Parathyroid adenoma (tissue), 2 donors: ENCODE data around the gene POM121L2.

ENCODE experiments used
- H2AFZ ChIP-seq: fragments of 300-600 bp; sonication (generic); one replicate; pipeline ENCODE4 v1.7.0; 2017; ENCODE audit warnings: antibody characterized with exemption, mild to moderate bottlenecking
- H3K27ac ChIP-seq: fragments of 300-600 bp; sonication (generic); one replicate; pipeline ENCODE4 v1.7.0; 2017
- H3K27me3 ChIP-seq: fragments of 300-600 bp; sonication (generic); one replicate; pipeline ENCODE4 v1.7.0; 2017; ENCODE audit warnings: low read length; ENCODE audit not compliant: control insufficient read depth, insufficient read depth
- H3K36me3 ChIP-seq: fragments of 300-600 bp; sonication (generic); one replicate; pipeline ENCODE4 v1.7.0; 2017; ENCODE audit warnings: low read length; ENCODE audit not compliant: control insufficient read depth, insufficient read depth
- H3K4me1 ChIP-seq: fragments of 300-600 bp; sonication (generic); one replicate; pipeline ENCODE4 v1.7.0; 2017; ENCODE audit warnings: control low read depth
- H3K4me2 ChIP-seq: fragments of 300-600 bp; sonication (generic); one replicate; pipeline ENCODE4 v1.7.0; 2017; ENCODE audit warnings: low read length
- H3K4me3 ChIP-seq: fragments of 300-600 bp; sonication (generic); one replicate; pipeline ENCODE4 v1.7.0; 2017; ENCODE audit warnings: low read depth, low read length
- H3K79me2 ChIP-seq: fragments of 300-600 bp; sonication (generic); one replicate; pipeline ENCODE4 v1.7.0; 2017; ENCODE audit warnings: control low read depth
- H3K9ac ChIP-seq: fragments of 300-600 bp; sonication (generic); one replicate; pipeline ENCODE4 v1.7.0; 2017; ENCODE audit warnings: mild to moderate bottlenecking
- H3K9me3 ChIP-seq: fragments of 300-600 bp; sonication (generic); one replicate; pipeline ENCODE4 v1.7.0; 2017; ENCODE audit warnings: low read length; ENCODE audit not compliant: control insufficient read depth
- TF ChIP-seq, protein P1 (sequence below): fragments of 300-600 bp; sonication (generic); IDR thresholded peaks from one replicate; pipeline ENCODE4 v1.7.0; 2017; ENCODE audit warnings: antibody characterized with exemption, mild to moderate bottlenecking
- donor health status: primary hyperparathyroidism.

POM121L2 gene

DNA sequence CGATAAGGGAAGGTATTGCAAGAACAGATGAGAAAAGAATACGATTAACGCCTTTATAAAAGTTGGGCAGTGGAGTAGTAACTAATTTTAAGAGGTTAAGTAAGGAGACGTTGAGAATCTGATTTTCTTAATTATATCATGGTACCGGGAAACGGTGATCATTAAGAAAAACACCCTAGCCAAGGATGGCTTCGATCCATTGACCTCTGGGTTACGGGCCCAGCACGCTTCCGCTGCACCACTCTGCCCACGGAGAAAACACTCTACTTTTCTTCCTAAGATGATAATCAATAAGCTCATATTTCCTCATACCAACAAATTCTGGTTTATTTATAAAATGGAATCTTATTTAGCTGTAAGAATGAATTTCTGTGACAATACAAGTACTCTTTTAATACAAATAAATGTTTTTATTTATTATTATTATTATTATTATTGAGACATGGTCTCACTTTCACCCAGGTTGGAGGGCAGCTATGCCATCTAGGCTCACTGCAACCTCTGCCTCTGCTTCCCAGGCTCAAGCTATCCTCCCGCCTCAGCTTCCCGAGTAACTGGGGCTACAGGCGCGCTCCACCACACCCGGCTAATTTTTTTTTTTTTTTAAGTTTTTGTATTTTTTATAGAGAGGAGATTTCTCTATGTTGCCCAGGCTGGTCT, 8.3 kb downstream of the POM121L2 start:
- peaks cover 4% of the 10 kb centered on the region for H3K27me3 ChIP-seq
- H3K27ac ChIP-seq: no peak overlapping the region
- no peaks in the 10 kb centered on the region for H3K79me2 ChIP-seq
- no peaks in the 10 kb centered on the region for H3K36me3 ChIP-seq
- no peak overlapping the region for H2AFZ ChIP-seq
- no peak overlapping the region for H3K4me2 ChIP-seq
- H3K4me1 ChIP-seq: no peaks in the 10 kb centered on the region
- H3K9ac ChIP-seq: no peak overlapping the region
- TF ChIP-seq, protein P1, sequence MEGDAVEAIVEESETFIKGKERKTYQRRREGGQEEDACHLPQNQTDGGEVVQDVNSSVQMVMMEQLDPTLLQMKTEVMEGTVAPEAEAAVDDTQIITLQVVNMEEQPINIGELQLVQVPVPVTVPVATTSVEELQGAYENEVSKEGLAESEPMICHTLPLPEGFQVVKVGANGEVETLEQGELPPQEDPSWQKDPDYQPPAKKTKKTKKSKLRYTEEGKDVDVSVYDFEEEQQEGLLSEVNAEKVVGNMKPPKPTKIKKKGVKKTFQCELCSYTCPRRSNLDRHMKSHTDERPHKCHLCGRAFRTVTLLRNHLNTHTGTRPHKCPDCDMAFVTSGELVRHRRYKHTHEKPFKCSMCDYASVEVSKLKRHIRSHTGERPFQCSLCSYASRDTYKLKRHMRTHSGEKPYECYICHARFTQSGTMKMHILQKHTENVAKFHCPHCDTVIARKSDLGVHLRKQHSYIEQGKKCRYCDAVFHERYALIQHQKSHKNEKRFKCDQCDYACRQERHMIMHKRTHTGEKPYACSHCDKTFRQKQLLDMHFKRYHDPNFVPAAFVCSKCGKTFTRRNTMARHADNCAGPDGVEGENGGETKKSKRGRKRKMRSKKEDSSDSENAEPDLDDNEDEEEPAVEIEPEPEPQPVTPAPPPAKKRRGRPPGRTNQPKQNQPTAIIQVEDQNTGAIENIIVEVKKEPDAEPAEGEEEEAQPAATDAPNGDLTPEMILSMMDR: no peak
- H3K4me3 ChIP-seq: no peak overlapping the region
- no peaks in the 10 kb centered on the region for H3K9me3 ChIP-seq

DNA sequence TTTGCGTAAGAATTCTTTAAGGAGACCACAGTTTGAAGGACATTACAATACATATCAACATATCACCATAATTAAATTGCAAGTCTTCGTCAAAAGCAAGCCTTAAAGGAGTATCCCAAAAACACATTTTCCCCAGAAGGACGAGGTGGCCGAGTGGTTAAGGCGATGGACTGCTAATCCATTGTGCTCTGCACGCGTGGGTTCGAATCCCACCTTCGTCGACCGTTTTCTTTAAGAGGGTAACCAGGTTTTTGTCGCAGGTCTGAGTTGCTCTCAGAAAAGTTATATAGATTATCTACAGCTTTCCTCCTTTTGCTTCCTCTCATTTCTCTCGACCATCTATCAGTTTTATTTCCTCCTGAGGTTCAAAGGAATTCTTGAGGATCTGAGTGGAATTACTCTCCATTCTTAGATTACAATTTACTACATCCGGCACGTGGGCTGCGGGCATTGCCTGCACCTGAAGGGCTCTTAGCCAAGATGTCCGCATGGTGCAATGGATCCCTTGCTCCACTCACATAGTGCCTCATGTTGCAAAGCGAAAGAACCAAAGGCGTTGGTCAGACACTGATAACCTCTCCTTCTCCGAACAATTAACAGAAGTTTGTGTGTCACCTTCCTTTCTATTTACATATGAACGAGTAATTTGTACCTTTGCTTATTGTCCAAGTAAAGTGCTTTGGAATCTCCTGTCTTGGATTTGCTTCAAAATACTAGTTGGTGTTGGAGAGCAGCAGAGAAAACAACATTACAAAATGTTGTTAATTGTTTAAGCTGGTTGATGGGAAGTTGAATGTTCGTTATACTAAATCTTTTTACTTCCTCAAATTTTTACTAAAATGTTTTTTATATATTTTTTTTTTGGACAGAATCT, 14.0 kb downstream of the POM121L2 start:
- Histone ChIP-seq H2AFZ (no peak overlapping the region), H3K4me1 (no peaks in the 10 kb centered on the region), H3K27me3 (peaks cover 19% of the 10 kb centered on the region), H3K27ac (no peak overlapping the region), H3K9me3 (peaks cover 4% of the 10 kb centered on the region), H3K4me2 (no peak overlapping the region), H3K4me3 (no peak overlapping the region), H3K79me2 (no peaks in the 10 kb centered on the region), H3K9ac (no peak overlapping the region), H3K36me3 (no peaks in the 10 kb centered on the region)
- TF ChIP-seq, protein P1: no peak

DNA sequence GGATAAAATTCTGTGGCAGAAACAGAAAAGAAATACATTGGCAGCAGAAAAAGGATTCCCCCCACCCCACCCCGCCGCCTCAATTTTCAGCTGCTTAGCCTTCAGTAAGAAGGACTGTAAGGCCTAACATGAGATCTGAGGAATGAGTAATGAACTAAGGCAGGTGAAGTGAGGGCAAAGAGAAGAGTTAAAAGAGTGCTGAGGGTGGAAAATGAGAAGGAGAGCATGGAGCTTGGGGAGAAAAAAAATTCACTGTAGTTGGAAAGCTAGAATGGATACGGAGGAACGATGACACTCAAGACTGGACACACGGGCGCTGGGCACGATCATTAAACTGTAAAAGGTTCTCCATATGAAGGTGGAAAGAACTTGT, 14.6 kb downstream of the POM121L2 start:
- Histone ChIP-seq H2AFZ (no peak overlapping the region), H3K27ac (no peak overlapping the region), H3K9ac (no peak overlapping the region), H3K4me3 (no peak overlapping the region), H3K9me3 (peaks cover 4% of the 10 kb centered on the region), H3K79me2 (no peaks in the 10 kb centered on the region), H3K36me3 (no peaks in the 10 kb centered on the region), H3K27me3 (peaks cover 19% of the 10 kb centered on the region), H3K4me2 (no peak overlapping the region), H3K4me1 (no peaks in the 10 kb centered on the region)
- TF ChIP-seq, protein P1: no peak

DNA sequence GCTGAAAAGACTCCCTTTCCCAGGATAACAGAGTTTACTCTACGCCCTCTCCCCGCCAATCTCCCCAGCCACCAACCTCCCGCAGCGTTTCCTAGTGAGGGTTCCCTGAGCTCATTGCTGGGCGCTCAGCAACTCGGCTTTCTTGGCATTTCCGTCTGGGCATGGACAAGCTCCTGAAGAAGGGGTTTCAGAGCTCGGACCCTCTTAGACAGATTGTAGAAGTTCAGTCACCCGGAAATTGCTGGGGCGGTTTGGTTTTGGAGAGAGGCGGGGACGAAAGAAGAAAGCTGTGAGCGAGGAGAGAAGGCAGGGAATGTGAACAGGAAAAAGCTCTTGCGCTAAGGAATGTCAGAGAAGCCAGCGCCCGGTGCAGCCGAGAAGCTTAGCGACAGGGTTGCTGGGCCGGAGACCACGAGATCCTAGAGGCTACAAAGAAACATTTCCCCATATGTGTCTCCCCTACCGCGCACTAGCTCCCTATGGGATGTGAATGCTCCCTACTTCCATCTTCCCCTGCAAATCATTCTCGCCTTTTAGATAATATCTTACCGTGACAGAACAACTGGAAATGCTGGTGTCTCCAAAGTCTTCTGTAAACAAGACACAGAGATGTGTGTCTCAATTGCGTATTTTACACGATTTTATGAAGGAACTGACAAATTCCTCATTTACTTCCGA, 15.8 kb downstream of the POM121L2 start:
- no peaks in the 10 kb centered on the region for H3K36me3 ChIP-seq
- no peaks in the 10 kb centered on the region for H3K79me2 ChIP-seq
- H3K4me3 ChIP-seq: no peak overlapping the region
- no peak overlapping the region for H2AFZ ChIP-seq
- H3K9me3 ChIP-seq: peaks cover 4% of the 10 kb centered on the region
- H3K4me2 ChIP-seq: no peak overlapping the region
- H3K9ac ChIP-seq: no peak overlapping the region
- no peak overlapping the region for H3K27ac ChIP-seq
- TF ChIP-seq, protein P1: no peak
- no peaks in the 10 kb centered on the region for H3K4me1 ChIP-seq
- H3K27me3 ChIP-seq: peaks cover 16% of the 10 kb centered on the region
